Hepatocyte (in vitro differentiated cells): ENCODE results near the gene CAV1.

Experiments
- CTCF ChIP-seq: fragments of 200-600 bp; sonication (generic); IDR thresholded peaks from 2 replicates; pipeline ENCODE4 v1.5.1; 2016; ENCODE audit warnings: antibody characterized with exemption, mild to moderate bottlenecking; ENCODE audit not compliant: poor library complexity
- EZH2 ChIP-seq: fragments of 200-600 bp; sonication (generic); IDR thresholded peaks from 2 replicates; pipeline ENCODE4 v1.6.1; 2016; ENCODE audit warnings: antibody characterized with exemption, mild to moderate bottlenecking, borderline replicate concordance

GRCh38 chr7:116524609-116525297 lies at the start of gene CAV1:
- TF ChIP-seq CTCF = no peak
- no peak for TF ChIP-seq EZH2
